ENCODE measurements around the gene ZNF555.

DNA sequence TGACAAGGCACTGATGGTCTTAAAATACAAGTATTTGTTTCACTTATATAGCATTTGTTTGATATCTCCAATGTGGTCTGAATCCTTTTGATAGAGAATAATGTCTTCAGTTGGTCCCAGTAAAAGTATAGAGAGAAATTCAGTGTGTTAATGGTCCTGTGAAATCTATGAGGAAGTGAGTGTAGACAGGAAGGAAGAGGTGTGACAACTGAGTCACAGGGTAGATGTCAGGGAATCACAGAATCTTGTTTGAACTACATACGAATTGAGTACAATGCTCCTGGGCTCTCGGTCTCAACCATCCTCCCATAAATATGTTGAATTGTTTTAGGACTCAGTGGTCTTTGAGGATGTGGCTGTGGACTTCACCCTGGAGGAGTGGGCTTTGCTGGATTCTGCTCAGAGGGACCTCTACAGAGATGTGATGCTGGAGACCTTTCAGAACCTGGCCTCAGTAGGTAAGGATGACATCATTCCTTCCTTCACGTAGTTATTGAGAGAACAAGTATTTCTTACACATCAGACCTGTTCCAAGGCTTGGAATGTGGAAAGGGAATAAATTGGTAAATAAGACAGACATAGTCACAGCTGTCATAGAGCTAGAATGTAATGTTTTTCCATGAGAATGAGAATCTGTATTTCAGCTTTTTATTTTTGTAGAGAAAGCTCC, 9.1 kb downstream of the ZNF555 start:
- TF ChIP-seq, protein P1, sequence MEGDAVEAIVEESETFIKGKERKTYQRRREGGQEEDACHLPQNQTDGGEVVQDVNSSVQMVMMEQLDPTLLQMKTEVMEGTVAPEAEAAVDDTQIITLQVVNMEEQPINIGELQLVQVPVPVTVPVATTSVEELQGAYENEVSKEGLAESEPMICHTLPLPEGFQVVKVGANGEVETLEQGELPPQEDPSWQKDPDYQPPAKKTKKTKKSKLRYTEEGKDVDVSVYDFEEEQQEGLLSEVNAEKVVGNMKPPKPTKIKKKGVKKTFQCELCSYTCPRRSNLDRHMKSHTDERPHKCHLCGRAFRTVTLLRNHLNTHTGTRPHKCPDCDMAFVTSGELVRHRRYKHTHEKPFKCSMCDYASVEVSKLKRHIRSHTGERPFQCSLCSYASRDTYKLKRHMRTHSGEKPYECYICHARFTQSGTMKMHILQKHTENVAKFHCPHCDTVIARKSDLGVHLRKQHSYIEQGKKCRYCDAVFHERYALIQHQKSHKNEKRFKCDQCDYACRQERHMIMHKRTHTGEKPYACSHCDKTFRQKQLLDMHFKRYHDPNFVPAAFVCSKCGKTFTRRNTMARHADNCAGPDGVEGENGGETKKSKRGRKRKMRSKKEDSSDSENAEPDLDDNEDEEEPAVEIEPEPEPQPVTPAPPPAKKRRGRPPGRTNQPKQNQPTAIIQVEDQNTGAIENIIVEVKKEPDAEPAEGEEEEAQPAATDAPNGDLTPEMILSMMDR (IDR thresholded peaks at IDR 0.05; ENCODE audit: low read depth, low read length, poor library complexity, severe bottlenecking): no peak
- no peak for TF ChIP-seq EZH2phosphoT487 (IDR thresholded peaks at IDR 0.05; ENCODE audit: borderline replicate concordance, low read length)
